Measurements from ENCODE around the gene ABR.

ABR gene

DNA sequence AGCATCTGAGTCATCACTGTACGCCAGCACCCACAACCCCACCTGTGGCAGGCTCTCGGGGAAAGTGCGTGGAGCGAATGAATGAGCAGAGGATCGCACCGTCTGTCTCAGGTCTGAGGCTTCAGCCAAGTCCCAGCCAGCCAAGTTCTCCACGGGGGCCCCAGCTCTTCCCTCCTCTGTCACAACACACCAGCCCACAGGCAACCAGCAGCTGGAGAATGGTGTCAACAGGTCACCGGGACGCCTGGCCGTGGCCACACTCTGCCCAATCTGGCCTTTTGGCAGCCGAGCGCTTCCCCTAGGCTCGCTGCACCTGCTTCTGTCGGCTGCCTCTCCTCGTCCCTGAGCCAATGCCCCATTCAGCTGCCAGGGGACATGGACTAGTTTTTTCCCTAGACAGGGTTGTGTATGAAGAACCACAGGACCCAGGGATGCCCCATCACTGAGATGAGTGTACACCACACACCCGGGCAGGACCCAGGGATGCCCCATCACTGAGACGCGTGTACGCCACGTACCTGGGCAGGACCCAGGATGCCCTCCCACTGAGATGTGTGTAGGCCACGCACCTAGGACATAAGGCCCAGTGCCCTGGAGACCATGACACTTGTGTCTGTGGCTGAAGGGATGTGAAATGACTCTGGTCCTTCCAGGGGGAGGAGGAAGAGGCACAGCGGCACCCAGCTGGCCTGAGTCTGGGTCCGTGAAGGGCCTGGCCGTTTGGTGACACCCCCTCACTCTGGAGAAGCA lies 52.8 kb downstream of the ABR start:
- DNase-seq (ENCODE audit: extremely low read depth, low read depth): no peak
- no peak for TF ChIP-seq CTCF (IDR thresholded peaks at IDR 0.05; ENCODE audit: low read depth, low read length)

- DNase-seq (ENCODE audit: extremely low read depth, low read depth): no peak
- TF ChIP-seq CTCF (IDR thresholded peaks at IDR 0.05; ENCODE audit: low read depth, low read length): no peak
These were observed 53.5 kb downstream of the ABR start for GRCh38 chr17:1126250-1126797.

DNA sequence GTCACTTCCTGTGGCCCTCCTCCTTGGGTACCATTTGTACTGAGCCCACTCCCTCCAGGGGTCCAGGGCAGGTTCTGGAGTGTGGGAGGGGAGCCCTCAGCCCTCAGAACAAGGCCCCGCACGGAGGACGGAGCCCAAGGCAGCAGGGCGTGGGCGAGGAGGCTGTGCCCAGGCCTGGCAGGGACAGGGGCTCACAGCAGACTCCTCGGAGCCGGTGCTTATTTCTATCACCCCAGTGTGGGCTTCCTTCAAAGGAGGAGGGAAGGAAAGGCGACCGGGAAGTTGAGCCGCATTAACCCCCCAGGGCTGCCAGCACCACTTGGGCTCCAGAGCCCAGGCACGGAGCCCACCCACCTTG lies 54.0 kb downstream of the ABR start:
- TF ChIP-seq CTCF (IDR thresholded peaks at IDR 0.05; ENCODE audit: low read depth, low read length): no peak

DNA sequence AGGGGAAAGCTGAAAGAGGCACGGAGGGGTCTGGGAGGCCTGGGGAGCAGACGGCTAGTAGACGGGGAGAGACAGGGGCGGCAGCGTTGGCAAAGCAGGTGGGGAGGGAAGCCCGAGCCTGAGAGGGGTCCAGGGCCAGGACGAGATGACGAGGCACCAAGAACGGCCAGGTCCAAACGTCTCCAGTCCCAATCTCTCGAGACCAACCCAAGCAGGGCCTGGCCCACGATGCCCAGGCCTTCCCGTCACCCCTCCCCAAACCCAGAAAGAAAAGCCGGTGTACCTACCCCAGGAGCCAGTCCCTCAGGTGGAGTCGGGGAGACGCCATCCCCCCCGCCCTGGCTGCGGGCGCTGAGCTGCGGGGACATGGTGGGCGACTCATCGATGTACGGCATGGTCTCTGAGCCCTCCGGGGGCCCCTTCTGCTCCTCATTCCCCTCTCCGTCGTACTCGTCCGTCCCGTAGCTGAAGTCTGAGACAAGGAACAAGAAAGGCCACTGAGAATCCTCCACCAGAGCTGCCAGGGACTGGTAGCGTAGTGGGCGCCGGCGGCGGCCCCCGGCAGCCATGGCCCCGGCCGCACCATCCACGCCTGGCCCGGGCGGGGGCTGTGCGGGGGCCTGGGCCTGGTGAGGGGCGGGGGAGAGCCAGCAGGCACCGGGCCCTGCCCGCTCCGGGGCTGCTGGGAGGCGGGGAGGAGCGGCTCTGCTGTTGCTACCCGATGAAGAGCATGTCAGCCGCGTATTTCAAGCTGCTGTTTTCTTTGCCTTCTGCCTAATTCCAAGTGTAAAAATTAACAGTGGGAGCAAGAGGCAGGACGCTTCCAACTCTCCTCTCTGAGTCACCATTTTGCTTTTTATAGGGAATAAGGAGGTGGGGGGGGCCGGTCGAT lies 54.6 kb downstream of the ABR start:
- DNase-seq (ENCODE audit: extremely low read depth, low read depth): no peak
- TF ChIP-seq CTCF (IDR thresholded peaks at IDR 0.05; ENCODE audit: low read depth, low read length): no peak

More for the DNA sequence above, 54.0 kb downstream of the ABR start:
- no peak for DNase-seq (ENCODE audit: extremely low read depth, low read depth)

- no peak for DNase-seq (ENCODE audit: extremely low read depth, low read depth)
- TF ChIP-seq CTCF (IDR thresholded peaks at IDR 0.05; ENCODE audit: low read depth, low read length): no peak
These were observed 55.7 kb downstream of the ABR start for GRCh38 chr17:1123921-1124715.

DNA sequence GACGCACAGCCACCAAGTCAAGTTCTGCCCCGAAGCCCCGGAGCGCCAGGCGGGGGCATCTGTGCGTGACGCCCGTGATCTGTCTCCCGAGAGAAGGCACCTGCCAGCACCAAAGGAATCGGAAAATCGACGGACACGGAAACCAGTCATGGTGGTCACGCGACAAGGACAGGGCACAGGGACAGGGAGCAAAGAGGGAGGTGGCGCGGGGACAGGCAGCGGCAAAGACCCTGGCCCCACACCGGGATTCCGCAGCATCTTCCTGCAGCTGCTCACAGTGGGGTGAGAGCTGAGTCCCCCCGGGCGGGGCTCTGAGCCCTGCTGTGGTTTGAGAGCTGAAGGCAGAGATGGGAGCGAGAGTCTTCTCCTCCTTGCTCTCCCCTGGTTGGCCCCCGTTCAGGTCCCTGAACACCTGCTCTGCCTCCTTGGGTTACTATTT lies 56.4 kb downstream of the ABR start:
- no peak for TF ChIP-seq CTCF (IDR thresholded peaks at IDR 0.05; ENCODE audit: low read depth, low read length)
- no peak for DNase-seq (ENCODE audit: extremely low read depth, low read depth)
